Body of pancreas (tissue), 4 donors: Measurements from ENCODE around the gene PRRG3. TPM values are rescaled to one million over a fixed set of nuclear protein-coding genes. Genes with fewer than 3 reads are reported as not detected.

ENCODE experiments used
- ATAC-seq: fragments of 150-250 bp; one replicate; pipeline ENCODE4 v1.9.1; 2016
- DNase-seq, 4 donors: peaks; one replicate each; pipeline ENCODE4 v3.0.0-alpha.2; 2019
- H3K27ac ChIP-seq, 4 donors: fragments of 200-600 bp; sonication (generic); 1 replicate in 3 of 4; 2 replicates in 1 of 4; pipeline versions ENCODE4 v1.5.1 to v1.6.1; 2016 to 2019; ENCODE audit warnings: mild to moderate bottlenecking in 1 of 4, mixed read lengths in 1 of 4, moderate library complexity in 1 of 4
- H3K27me3 ChIP-seq, 2 donors: fragments of 200-600 bp; sonication (generic); one replicate each; pipeline ENCODE4 v1.6.0; 2016; ENCODE audit warnings: mild to moderate bottlenecking in 1 of 2
- H3K36me3 ChIP-seq, 2 donors: fragments of 200-600 bp; sonication (generic); replicated peaks in 1 of 2; 2 replicates each; pipeline ENCODE4 v1.5.1; 2016; ENCODE audit warnings: low read depth in 2 of 2; ENCODE audit not compliant: insufficient read depth in 1 of 2
- H3K4me1 ChIP-seq: fragments of 200-600 bp; sonication (generic); one replicate; pipeline ENCODE4 v1.6.0; 2016
- H3K4me3 ChIP-seq, 2 donors: fragments of 200-600 bp; sonication (generic); 1 replicate in 1 of 2; 2 replicates in 1 of 2; pipeline ENCODE4 v1.5.1; 2016 to 2019
- H3K9me3 ChIP-seq, 3 donors: fragments of 200-600 bp; sonication (generic); 1 replicate in 2 of 3; 2 replicates in 1 of 3; pipeline ENCODE4 v1.5.1; 2016
- POLR2A ChIP-seq, 3 donors: fragments of 450-650 bp; IDR thresholded peaks; one replicate each; pipeline ENCODE4 v1.6.1; 2016; ENCODE audit warnings: antibody characterized with exemption in 3 of 3, mild to moderate bottlenecking in 2 of 3
- WGBS, 2 donors: methylation state at CpG; one replicate each; pipeline ENCODE4 v1.1.5; 2017; 5-methylcytosine and 5-hydroxymethylcytosine counted together
- intact Hi-C: fragments of 100-400 bp; cut with DNase I; formaldehyde crosslinking; loops from one replicate; pipeline ENCODE4 v1.15.1; 2023
- total RNA-seq, 2 donors: library from RNA; depleted of rRNA; stranded (reverse); fragments of >200 nt; gene quantifications; one replicate each; pipeline ENCODE4 v1.1.0, GENCODE V29; 2016
- TF ChIP-seq, protein P1 (sequence below), 7 experiments: fragments of 450-650 bp in 4 of 7; fragments of 200-600 bp in 3 of 7; sonication (generic) in 3 of 7; IDR thresholded peaks; one replicate each; pipeline ENCODE4 v1.5.1; 2016 to 2019; ENCODE audit warnings: antibody characterized with exemption in 7 of 7

Gene PRRG3
- total RNA-seq, 2 donors from 2014 or later, result 0.33 to 1.0 TPM

GRCh38 chrX:151726751-151727150 is 31.5 kb downstream of the PRRG3 start:
- intact Hi-C loops, result no loop called here
- H3K36me3 ChIP-seq, result no peaks in the 10 kb centered on the region
- H3K4me1 ChIP-seq, result peaks cover 11% of the 10 kb centered on the region
- H3K9me3 ChIP-seq, result no peaks in the 10 kb centered on the region
- DNase-seq, result no peak
- 100% methylated on average over 3 of the region's 5 CpGs; no CpG with 5 or more reads in 1 of the 2 donors for WGBS, 2 donors
- TF ChIP-seq, protein P1, sequence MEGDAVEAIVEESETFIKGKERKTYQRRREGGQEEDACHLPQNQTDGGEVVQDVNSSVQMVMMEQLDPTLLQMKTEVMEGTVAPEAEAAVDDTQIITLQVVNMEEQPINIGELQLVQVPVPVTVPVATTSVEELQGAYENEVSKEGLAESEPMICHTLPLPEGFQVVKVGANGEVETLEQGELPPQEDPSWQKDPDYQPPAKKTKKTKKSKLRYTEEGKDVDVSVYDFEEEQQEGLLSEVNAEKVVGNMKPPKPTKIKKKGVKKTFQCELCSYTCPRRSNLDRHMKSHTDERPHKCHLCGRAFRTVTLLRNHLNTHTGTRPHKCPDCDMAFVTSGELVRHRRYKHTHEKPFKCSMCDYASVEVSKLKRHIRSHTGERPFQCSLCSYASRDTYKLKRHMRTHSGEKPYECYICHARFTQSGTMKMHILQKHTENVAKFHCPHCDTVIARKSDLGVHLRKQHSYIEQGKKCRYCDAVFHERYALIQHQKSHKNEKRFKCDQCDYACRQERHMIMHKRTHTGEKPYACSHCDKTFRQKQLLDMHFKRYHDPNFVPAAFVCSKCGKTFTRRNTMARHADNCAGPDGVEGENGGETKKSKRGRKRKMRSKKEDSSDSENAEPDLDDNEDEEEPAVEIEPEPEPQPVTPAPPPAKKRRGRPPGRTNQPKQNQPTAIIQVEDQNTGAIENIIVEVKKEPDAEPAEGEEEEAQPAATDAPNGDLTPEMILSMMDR (IDR thresholded peaks at IDR 0.05), result no peak
- TF ChIP-seq POLR2A (IDR thresholded peaks at IDR 0.05), result no peak
- no peaks in the 10 kb centered on the region for H3K27me3 ChIP-seq
- H3K4me3 ChIP-seq, result no peak overlapping the region
- ATAC-seq, result no peak
- no peak overlapping the region for H3K27ac ChIP-seq

DNA sequence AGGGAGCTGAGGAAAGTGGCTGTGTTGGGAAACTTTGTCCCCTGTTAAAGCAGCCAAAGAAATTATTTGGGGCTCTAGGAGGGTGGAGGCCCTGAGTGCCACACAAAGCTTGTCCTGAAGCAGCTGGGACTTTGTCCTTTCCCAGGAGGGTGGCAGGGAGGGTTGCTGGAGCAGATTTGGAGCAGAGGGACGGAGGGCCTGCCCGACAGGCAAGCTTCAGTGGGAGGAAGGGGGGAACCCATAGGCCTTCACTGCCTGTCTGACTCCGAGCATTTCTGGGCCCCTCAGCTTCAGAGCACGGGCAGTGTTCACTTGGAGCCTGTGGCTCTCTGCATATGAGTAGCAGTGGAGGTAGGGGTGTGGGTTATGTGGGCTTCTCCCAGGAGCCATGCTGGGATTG is 32.1 kb downstream of the PRRG3 start:
- intact Hi-C loops, result no loop called here
- Histone ChIP-seq H3K4me3 (no peak overlapping the region), H3K27ac (no peak overlapping the region), H3K9me3 (no peaks in the 10 kb centered on the region), H3K36me3 (no peaks in the 10 kb centered on the region), H3K27me3 (no peaks in the 10 kb centered on the region), H3K4me1 (peaks cover 11% of the 10 kb centered on the region)
- TF ChIP-seq, protein P1 (IDR thresholded peaks at IDR 0.05), result no peak
- TF ChIP-seq POLR2A (IDR thresholded peaks at IDR 0.05), result no peak
- WGBS, 2 donors, result 65% methylated on average over 2 of the region's 4 CpGs; no CpG with 5 or more reads in 1 of the 2 donors
- ATAC-seq (no peak), DNase-seq (no peak)

GRCh38 chrX:151729056-151729725 is 33.9 kb downstream of the PRRG3 start:
- intact Hi-C loops, result no loop called here
- ATAC-seq (no peak), DNase-seq (no peak)
- H3K36me3 ChIP-seq, result no peaks in the 10 kb centered on the region
- no peaks in the 10 kb centered on the region for H3K27me3 ChIP-seq
- no peak for TF ChIP-seq POLR2A (IDR thresholded peaks at IDR 0.05)
- peaks cover 11% of the 10 kb centered on the region for H3K4me1 ChIP-seq
- no peak overlapping the region for H3K27ac ChIP-seq
- no peaks in the 10 kb centered on the region for H3K9me3 ChIP-seq
- 95% methylated on average over 3 of the region's 4 CpGs; no CpG with 5 or more reads in 1 of the 2 donors for WGBS, 2 donors
- no peak overlapping the region for H3K4me3 ChIP-seq

DNA sequence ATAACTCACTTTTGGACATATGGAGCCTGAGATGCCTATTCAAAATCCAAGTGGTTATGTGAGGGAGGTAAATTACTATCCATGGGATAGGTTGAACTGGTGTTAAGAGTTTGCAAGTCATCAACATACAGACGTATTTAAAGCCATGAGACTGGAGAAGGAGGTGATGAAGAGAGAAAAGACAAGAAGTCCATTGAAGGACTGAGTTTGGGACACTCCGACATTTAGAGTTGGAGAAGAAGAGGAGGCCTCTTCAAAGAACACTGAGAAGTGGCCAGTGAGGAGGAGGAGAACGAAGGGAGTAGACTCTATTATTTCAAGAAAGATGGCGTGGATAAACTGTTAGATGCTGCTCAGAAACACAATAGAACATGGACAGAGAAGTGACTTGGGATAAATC is 39.2 kb downstream of the PRRG3 start, which contains the start of gene CNGA2:
Gene CNGA2 (plus strand): TSS at position 301 of the 400 bp plus-strand sequence. CDS start 3,738 bp downstream, outside the sequence.
- no peak for TF ChIP-seq POLR2A (IDR thresholded peaks at IDR 0.05)
- TF ChIP-seq, protein P1 (IDR thresholded peaks at IDR 0.05), result no peak
- intact Hi-C loops, result no loop called here
- Histone ChIP-seq H3K9me3 (no peaks in the 10 kb centered on the region), H3K27me3 (no peaks in the 10 kb centered on the region), H3K4me1 (no peaks in the 10 kb centered on the region), H3K4me3 (no peak within 1 kb of the TSS), H3K27ac (no peak within 1 kb of the TSS), H3K36me3 (no peaks in the 10 kb centered on the region)
- ATAC-seq (no peak), DNase-seq (no peak)
- WGBS, 2 donors, result 49% methylated on average over 4 of the region's 4 CpGs

GRCh38 chrX:151735219-151735618 is 40.0 kb downstream of the PRRG3 start:
- no peak overlapping the region for H3K4me3 ChIP-seq
- DNase-seq (no peak), ATAC-seq (no peak)
- H3K4me1 ChIP-seq, result no peaks in the 10 kb centered on the region
- H3K27me3 ChIP-seq, result no peaks in the 10 kb centered on the region
- intact Hi-C loops, result no loop called here
- H3K27ac ChIP-seq, result no peak overlapping the region
- no peaks in the 10 kb centered on the region for H3K36me3 ChIP-seq
- no peak for TF ChIP-seq POLR2A (IDR thresholded peaks at IDR 0.05)
- 34 to 62% methylated on average over 2 of the region's 2 CpGs for WGBS, 2 donors
- H3K9me3 ChIP-seq, result no peaks in the 10 kb centered on the region

DNA sequence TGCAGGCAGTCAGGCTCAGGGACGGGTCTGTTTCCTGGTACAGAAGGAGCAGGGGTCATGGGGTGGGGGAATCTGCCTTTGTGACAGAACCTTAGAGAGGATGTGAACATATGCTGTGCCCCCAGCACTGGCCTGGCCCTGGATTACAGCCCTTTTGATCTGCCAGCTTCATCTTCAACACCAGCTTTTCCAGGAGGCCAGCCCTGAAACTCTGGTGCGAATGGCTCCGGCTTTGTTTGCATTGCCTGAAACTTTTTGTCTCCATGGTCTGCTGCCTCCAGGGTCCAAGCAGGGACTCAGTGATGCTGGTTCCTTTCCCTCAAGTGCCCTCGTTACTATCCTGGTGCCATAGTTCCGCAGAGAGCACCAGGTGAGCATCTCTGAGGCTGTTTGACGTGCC is 41.4 kb downstream of the PRRG3 start:
- no peak for DNase-seq
- Histone ChIP-seq H3K4me3 (no peak overlapping the region), H3K4me1 (no peaks in the 10 kb centered on the region), H3K36me3 (no peaks in the 10 kb centered on the region), H3K27me3 (no peaks in the 10 kb centered on the region), H3K9me3 (no peaks in the 10 kb centered on the region), H3K27ac (no peak overlapping the region)
- ATAC-seq, result no peak
- TF ChIP-seq, protein P1 (IDR thresholded peaks at IDR 0.05), result no peak
- TF ChIP-seq POLR2A (IDR thresholded peaks at IDR 0.05), result no peak
- intact Hi-C loops, result no loop called here
- 40 to 60% methylated on average over 1 to 5 of the region's 6 CpGs for WGBS, 2 donors
